B cell (primary cell): Measurements from ENCODE around the gene CCDC39.

Source experiments
- CTCF ChIP-seq: fragments of 200-600 bp; IDR thresholded peaks from one replicate; pipeline ENCODE4 v1.8.0; 2022; ENCODE audit warnings: antibody characterized with exemption, mild to moderate bottlenecking
- EZH2 ChIP-seq: IDR thresholded peaks from 2 replicates; pipeline ENCODE4 v1.6.1; 2012; ENCODE audit warnings: borderline replicate concordance, low read depth, mild to moderate bottlenecking, moderate library complexity, low read length; ENCODE audit not compliant: insufficient read depth, poor library complexity, severe bottlenecking

GRCh38 chr3:180704532-180704931 lies 25.2 kb upstream of the CCDC39 start:
- TF ChIP-seq CTCF = no peak
- no peak for TF ChIP-seq EZH2
